ENCODE data around the gene KRTAP5-3.
"Not testable (repeated sequence)": the region's sequence is repeated elsewhere in the genome, so short reads cannot be mapped to it uniquely, and the experiment has no call there.

GRCh38 chr11:1598406-1598805, 9.9 kb downstream of the KRTAP5-3 start:
- TF ChIP-seq, protein P1, sequence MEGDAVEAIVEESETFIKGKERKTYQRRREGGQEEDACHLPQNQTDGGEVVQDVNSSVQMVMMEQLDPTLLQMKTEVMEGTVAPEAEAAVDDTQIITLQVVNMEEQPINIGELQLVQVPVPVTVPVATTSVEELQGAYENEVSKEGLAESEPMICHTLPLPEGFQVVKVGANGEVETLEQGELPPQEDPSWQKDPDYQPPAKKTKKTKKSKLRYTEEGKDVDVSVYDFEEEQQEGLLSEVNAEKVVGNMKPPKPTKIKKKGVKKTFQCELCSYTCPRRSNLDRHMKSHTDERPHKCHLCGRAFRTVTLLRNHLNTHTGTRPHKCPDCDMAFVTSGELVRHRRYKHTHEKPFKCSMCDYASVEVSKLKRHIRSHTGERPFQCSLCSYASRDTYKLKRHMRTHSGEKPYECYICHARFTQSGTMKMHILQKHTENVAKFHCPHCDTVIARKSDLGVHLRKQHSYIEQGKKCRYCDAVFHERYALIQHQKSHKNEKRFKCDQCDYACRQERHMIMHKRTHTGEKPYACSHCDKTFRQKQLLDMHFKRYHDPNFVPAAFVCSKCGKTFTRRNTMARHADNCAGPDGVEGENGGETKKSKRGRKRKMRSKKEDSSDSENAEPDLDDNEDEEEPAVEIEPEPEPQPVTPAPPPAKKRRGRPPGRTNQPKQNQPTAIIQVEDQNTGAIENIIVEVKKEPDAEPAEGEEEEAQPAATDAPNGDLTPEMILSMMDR (conservative IDR thresholded peaks at IDR 0.05): not testable (repeated sequence)
- TF ChIP-seq EZH2 (IDR thresholded peaks at IDR 0.05; ENCODE audit: low read depth): not testable (repeated sequence)

Data from PC-9 (cell line).